ENCODE data around the gene NCKAP1.

The NCKAP1 gene

DNA sequence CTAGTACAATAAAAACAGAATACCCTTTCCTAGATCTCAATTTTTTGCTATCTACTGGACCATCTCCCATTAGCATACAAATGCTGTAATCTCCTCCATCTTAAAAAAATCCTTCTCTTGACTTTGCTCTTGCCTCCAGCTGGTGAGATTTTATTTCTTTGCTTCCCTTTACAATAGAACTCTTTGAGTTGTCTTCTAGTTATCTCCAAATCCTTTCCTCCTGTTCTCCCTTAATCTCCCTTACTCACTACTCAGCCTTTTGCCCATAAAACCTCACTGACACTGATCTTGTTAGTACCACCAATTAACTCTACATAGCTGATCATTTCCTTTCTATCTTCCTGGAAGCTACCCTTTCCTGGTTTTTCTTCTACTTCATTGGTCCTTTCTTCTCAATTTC is 108.3 kb downstream of the NCKAP1 start:
- H3K36me3 ChIP-seq (ENCODE audit: control insufficient read depth, insufficient read depth, low read length) = peaks cover 8% of the 10 kb centered on the region
- H3K27ac ChIP-seq (ENCODE audit: insufficient read depth, low read depth, low read length, poor library complexity, severe bottlenecking) = no peak overlapping the region
- H3K4me1 ChIP-seq (ENCODE audit: control insufficient read depth, insufficient read depth, low read length) = no peaks in the 10 kb centered on the region
- no peaks in the 10 kb centered on the region for H3K27me3 ChIP-seq (ENCODE audit: control insufficient read depth, insufficient read depth, low read length, poor library complexity, severe bottlenecking)
- H3K9me3 ChIP-seq (ENCODE audit: control insufficient read depth, low read length) = no peaks in the 10 kb centered on the region
- no peak overlapping the region for H3K4me3 ChIP-seq (ENCODE audit: insufficient read depth, low read depth, low read length)

- Histone ChIP-seq H3K36me3 (ENCODE audit: control insufficient read depth, insufficient read depth, low read length) (peaks cover 8% of the 10 kb centered on the region), H3K27ac (ENCODE audit: insufficient read depth, low read depth, low read length, poor library complexity, severe bottlenecking) (no peak overlapping the region), H3K9me3 (ENCODE audit: control insufficient read depth, low read length) (no peaks in the 10 kb centered on the region), H3K4me3 (ENCODE audit: insufficient read depth, low read depth, low read length) (no peak overlapping the region), H3K27me3 (ENCODE audit: control insufficient read depth, insufficient read depth, low read length, poor library complexity, severe bottlenecking) (no peaks in the 10 kb centered on the region), H3K4me1 (ENCODE audit: control insufficient read depth, insufficient read depth, low read length) (no peaks in the 10 kb centered on the region)
Observed at GRCh38 chr2:182924306-182924705, 114.0 kb downstream of the NCKAP1 start.

- Histone ChIP-seq H3K27ac (ENCODE audit: insufficient read depth, low read depth, low read length, poor library complexity, severe bottlenecking) (no peak overlapping the region), H3K36me3 (ENCODE audit: control insufficient read depth, insufficient read depth, low read length) (peaks cover 2% of the 10 kb centered on the region), H3K4me3 (ENCODE audit: insufficient read depth, low read depth, low read length) (no peak overlapping the region), H3K4me1 (ENCODE audit: control insufficient read depth, insufficient read depth, low read length) (no peaks in the 10 kb centered on the region), H3K27me3 (ENCODE audit: control insufficient read depth, insufficient read depth, low read length, poor library complexity, severe bottlenecking) (no peaks in the 10 kb centered on the region), H3K9me3 (ENCODE audit: control insufficient read depth, low read length) (no peaks in the 10 kb centered on the region)
Observed at GRCh38 chr2:182921234-182921633, 117.0 kb downstream of the NCKAP1 start.

DNA sequence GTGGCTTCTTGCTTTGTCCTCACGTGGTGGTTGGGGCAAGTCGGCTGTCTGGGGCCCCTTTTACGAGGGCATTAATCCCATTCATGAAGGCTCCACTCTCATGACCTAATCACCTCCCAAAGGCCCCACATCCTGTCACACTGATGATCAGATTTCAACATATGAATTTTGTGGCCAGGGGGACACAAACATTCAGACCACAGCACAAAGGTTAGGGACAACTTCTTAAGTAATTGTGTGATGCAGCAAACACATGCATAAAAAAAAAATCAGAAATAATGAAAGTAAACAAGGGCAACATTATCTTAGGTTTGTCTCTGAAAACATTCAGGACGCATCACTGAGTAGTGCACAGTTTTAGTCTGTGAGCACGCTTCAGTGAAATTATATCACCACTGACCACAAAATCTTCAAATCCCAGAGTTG is 117.6 kb downstream of the NCKAP1 start:
- 92 to 96% methylated on average over 5 of the region's 5 CpGs for WGBS, 2 experiments
- Histone ChIP-seq H3K27ac (ENCODE audit: insufficient read depth, low read depth, low read length, poor library complexity, severe bottlenecking) (no peak overlapping the region), H3K36me3 (ENCODE audit: control insufficient read depth, insufficient read depth, low read length) (no peaks in the 10 kb centered on the region), H3K9me3 (ENCODE audit: control insufficient read depth, low read length) (no peaks in the 10 kb centered on the region), H3K4me1 (ENCODE audit: control insufficient read depth, insufficient read depth, low read length) (no peaks in the 10 kb centered on the region), H3K27me3 (ENCODE audit: control insufficient read depth, insufficient read depth, low read length, poor library complexity, severe bottlenecking) (no peaks in the 10 kb centered on the region), H3K4me3 (ENCODE audit: insufficient read depth, low read depth, low read length) (no peak overlapping the region)

DNA sequence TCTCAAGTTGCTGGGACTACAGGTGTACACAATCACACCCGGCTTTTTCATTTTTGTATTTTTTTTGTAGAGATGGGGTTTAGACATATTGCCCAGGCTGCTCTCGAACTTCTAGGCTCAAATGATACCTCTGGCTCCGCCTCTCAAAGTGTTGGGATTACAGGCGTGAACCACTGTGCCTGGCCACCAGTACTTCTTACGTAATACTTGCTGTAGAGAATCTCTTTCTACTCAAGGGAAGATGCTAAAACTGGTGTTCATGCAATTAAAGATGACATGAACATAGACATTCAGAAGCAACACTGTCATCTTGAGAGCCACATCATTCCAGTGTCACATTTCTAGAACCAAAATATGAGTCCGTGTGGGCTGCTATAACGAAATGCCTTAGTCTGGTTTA is 118.2 kb downstream of the NCKAP1 start:
- H3K27me3 ChIP-seq (ENCODE audit: control insufficient read depth, insufficient read depth, low read length, poor library complexity, severe bottlenecking) = no peaks in the 10 kb centered on the region
- H3K27ac ChIP-seq (ENCODE audit: insufficient read depth, low read depth, low read length, poor library complexity, severe bottlenecking) = no peak overlapping the region
- H3K4me1 ChIP-seq (ENCODE audit: control insufficient read depth, insufficient read depth, low read length) = no peaks in the 10 kb centered on the region
- no peaks in the 10 kb centered on the region for H3K36me3 ChIP-seq (ENCODE audit: control insufficient read depth, insufficient read depth, low read length)
- WGBS, 2 experiments = 95 to 96% methylated on average over 7 of the region's 7 CpGs
- no peaks in the 10 kb centered on the region for H3K9me3 ChIP-seq (ENCODE audit: control insufficient read depth, low read length)
- H3K4me3 ChIP-seq (ENCODE audit: insufficient read depth, low read depth, low read length) = no peak overlapping the region

DNA sequence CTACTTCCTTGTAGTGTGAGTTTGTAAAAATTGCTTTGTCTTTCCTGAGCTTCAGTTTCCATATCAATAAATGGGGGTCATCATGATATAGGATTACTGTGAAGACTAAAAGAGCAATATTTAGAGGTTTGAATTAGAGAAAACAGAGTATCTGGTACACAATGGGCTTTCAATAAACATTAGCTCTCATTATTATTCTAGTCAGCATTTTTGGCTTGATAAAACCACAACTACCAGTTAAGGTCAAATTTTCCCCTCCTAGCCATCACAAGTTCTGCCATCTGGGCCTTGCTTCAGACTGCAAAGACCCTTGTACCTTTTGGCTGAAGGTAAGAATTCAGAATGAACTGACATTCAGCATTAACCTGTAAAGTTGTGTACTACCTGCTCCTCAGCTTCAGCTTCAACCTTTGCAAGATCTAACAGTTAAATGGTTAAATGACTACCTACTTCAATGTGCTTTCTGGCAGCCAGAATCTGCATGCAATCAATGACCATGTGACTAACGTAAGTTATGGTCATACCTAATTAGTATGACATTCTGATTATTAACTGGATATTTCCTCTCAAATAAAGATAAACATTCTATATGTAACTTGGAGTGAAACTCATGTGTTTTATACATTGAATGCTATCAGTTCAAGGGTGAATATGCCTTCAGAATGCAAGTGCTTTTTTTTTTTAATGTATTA is 119.2 kb downstream of the NCKAP1 start:
- Histone ChIP-seq H3K4me3 (ENCODE audit: insufficient read depth, low read depth, low read length) (no peak overlapping the region), H3K27ac (ENCODE audit: insufficient read depth, low read depth, low read length, poor library complexity, severe bottlenecking) (no peak overlapping the region), H3K9me3 (ENCODE audit: control insufficient read depth, low read length) (no peaks in the 10 kb centered on the region), H3K36me3 (ENCODE audit: control insufficient read depth, insufficient read depth, low read length) (no peaks in the 10 kb centered on the region), H3K4me1 (ENCODE audit: control insufficient read depth, insufficient read depth, low read length) (no peaks in the 10 kb centered on the region), H3K27me3 (ENCODE audit: control insufficient read depth, insufficient read depth, low read length, poor library complexity, severe bottlenecking) (no peaks in the 10 kb centered on the region)
- WGBS, 2 experiments = no CpG with 5 or more reads among the region's 1 CpG

GRCh38 chr2:182917924-182918323 is 120.3 kb downstream of the NCKAP1 start:
- peaks cover 7% of the 10 kb centered on the region for H3K36me3 ChIP-seq (ENCODE audit: control insufficient read depth, insufficient read depth, low read length)

GRCh38 chr2:182916417-182916816 is 121.8 kb downstream of the NCKAP1 start:
- H3K4me1 ChIP-seq (ENCODE audit: control insufficient read depth, insufficient read depth, low read length) = no peaks in the 10 kb centered on the region
- no peak overlapping the region for H3K27ac ChIP-seq (ENCODE audit: insufficient read depth, low read depth, low read length, poor library complexity, severe bottlenecking)
- no peaks in the 10 kb centered on the region for H3K27me3 ChIP-seq (ENCODE audit: control insufficient read depth, insufficient read depth, low read length, poor library complexity, severe bottlenecking)
- H3K9me3 ChIP-seq (ENCODE audit: control insufficient read depth, low read length) = no peaks in the 10 kb centered on the region
- H3K36me3 ChIP-seq (ENCODE audit: control insufficient read depth, insufficient read depth, low read length) = peaks cover 7% of the 10 kb centered on the region
- 57 to 100% methylated on average over 1 of the region's 2 CpGs for WGBS, 2 experiments
- no peak overlapping the region for H3K4me3 ChIP-seq (ENCODE audit: insufficient read depth, low read depth, low read length)

More at GRCh38 chr2:182917924-182918323, 120.3 kb downstream of the NCKAP1 start:
- Histone ChIP-seq H3K4me3 (ENCODE audit: insufficient read depth, low read depth, low read length) (no peak overlapping the region), H3K27me3 (ENCODE audit: control insufficient read depth, insufficient read depth, low read length, poor library complexity, severe bottlenecking) (no peaks in the 10 kb centered on the region), H3K4me1 (ENCODE audit: control insufficient read depth, insufficient read depth, low read length) (no peaks in the 10 kb centered on the region), H3K9me3 (ENCODE audit: control insufficient read depth, low read length) (no peaks in the 10 kb centered on the region), H3K27ac (ENCODE audit: insufficient read depth, low read depth, low read length, poor library complexity, severe bottlenecking) (no peak overlapping the region)

DNA sequence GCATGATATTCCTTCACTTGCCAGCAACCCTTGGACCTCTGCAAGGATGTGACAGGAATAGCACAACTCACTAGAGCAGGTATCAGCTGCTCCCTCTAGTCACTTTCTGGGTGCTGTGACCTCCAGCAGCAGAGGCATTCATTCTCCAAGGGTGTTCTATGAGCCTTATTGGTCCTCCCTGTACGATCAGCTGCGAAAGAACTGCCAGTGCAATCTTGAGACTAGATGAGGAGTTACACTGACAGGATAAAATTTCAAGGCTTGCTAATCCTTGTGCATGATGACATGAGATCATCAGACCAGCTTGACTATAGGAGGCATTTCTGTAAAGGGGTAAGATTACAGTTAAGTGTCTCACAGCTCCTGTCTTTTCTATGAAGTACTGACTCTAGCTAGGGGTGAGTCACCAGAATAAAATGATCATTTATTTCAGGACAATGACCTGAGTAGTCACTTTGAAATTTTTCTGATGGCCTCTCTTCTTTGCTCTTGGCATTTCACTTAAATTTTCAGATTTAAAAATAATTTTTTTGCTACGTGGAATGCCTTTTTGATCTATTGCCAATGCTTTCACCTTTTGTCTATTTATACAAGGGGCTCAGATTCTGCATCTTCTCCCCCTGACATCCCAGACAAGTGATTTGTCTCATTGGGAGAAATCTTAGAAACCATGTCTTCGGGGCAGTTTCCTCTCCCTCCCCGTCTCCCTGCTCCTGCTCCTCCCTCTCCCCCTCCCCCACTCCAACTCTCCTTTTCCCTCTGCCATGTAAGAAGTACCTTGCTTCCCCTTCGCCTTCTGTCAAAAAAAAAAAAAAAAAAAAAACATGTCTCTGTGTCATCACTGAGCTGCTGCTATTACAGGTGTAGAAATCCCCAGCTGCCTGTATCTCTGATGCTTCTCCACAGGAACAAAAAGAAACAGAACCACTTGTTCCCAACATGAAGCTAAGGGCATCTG is 122.6 kb downstream of the NCKAP1 start:
- H3K36me3 ChIP-seq (ENCODE audit: control insufficient read depth, insufficient read depth, low read length) = peaks cover 7% of the 10 kb centered on the region
- H3K27ac ChIP-seq (ENCODE audit: insufficient read depth, low read depth, low read length, poor library complexity, severe bottlenecking) = no peak overlapping the region
- no peak overlapping the region for H3K4me3 ChIP-seq (ENCODE audit: insufficient read depth, low read depth, low read length)
- H3K27me3 ChIP-seq (ENCODE audit: control insufficient read depth, insufficient read depth, low read length, poor library complexity, severe bottlenecking) = no peaks in the 10 kb centered on the region
- no peaks in the 10 kb centered on the region for H3K4me1 ChIP-seq (ENCODE audit: control insufficient read depth, insufficient read depth, low read length)
- H3K9me3 ChIP-seq (ENCODE audit: control insufficient read depth, low read length) = no peaks in the 10 kb centered on the region
- 91 to 92% methylated on average over 6 of the region's 6 CpGs for WGBS, 2 experiments

- Histone ChIP-seq H3K4me3 (ENCODE audit: insufficient read depth, low read depth, low read length) (no peak overlapping the region), H3K36me3 (ENCODE audit: control insufficient read depth, insufficient read depth, low read length) (peaks cover 10% of the 10 kb centered on the region), H3K4me1 (ENCODE audit: control insufficient read depth, insufficient read depth, low read length) (no peaks in the 10 kb centered on the region), H3K27ac (ENCODE audit: insufficient read depth, low read depth, low read length, poor library complexity, severe bottlenecking) (no peak overlapping the region), H3K9me3 (ENCODE audit: control insufficient read depth, low read length) (no peaks in the 10 kb centered on the region), H3K27me3 (ENCODE audit: control insufficient read depth, insufficient read depth, low read length, poor library complexity, severe bottlenecking) (no peaks in the 10 kb centered on the region)
- 98 to 100% methylated on average over 1 of the region's 1 CpG for WGBS, 2 experiments
Observed at GRCh38 chr2:182914852-182915251, 123.4 kb downstream of the NCKAP1 start.

Data from ectodermal cell (in vitro differentiated cells).